SW480 (cell line): ENCODE measurements around the gene DNAJC17.
A peak's percentile ranks its signal among the peaks of the same experiment; 100 is the strongest.

Experiments
- DNase-seq: peaks from one replicate; pipeline ENCODE4 v3.0.0-alpha.2; 2016; ENCODE audit warnings: low spot score

DNAJC17 gene

GRCh38 chr15:40766194-40766815 lies 41.0 kb downstream of the DNAJC17 start:
- no peak for DNase-seq

DNA sequence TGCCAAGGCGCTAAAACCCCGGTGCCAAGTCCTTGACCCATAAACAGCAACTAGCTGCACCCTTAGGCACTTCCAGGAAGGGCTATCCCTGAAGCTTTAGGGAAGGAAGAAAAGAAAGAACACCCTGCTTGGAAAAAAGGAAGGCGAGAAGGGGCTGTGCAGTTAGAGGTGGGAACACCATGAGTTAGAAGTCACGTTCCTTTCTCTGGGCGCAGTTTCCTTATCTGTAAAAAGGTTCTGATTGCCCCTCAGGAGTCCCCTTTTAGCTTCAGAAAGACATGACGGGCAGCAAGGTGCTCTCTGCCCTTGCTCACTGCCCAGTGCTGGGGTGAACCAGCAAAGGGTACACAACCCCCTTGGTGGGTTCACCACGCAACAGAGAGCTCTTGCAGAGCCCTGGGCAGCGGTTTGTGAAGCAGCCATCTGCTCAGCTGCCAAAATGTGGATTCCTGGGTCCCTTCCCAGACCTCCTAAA lies 42.6 kb downstream of the DNAJC17 start:
- DNase-seq = no peak

DNA sequence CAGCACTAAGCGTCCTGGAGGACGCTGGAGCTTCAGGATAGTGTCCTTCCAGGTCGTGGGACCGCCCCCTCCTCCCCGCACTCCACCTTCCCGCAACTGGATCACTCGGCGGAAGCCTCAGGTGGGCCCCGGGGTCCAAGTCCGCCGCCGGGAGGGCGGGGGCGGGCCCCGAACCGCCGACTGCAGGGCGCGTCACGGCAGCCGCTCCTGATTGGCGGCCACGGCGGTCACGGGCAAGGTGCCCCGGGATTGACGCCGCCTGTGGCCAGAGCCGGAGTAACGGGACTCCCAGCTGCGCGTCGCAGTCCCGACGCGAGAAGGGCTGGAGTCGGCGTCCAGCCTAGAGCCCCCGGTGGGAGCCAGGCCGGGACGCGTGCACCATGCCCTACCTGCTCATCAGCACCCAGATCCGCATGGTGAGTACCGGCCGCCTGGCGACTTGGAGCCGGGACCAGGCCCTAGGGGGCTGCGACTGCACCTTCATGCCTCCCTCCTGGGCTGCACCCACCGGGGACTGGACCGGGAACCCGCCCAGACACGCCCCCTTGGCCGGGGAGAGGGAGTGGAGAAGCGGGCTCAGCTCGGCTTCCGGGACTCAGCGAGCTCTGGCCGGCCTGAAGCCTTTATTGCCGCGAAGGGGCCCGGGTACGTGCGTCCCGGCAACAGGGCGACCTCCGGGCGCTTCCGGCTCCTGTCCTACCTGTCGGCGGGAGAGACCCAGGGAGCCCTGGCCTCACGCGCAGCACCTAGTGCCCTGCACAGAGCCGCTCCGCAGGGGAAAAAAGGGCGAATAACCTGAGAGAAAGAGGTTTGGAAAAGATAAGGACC lies 43.3 kb downstream of the DNAJC17 start, which contains the start of gene GCHFR:
Gene GCHFR, plus strand, starts transcription at position 268 of the 828 bp plus-strand sequence. Its CDS starts 113 bp downstream, at position 381.
- peak; percentile 76 for DNase-seq

- DNase-seq = peak; percentile 87
Measured at GRCh38 chr15:40762919-40763800, 44.1 kb downstream of the DNAJC17 start.

- no peak for DNase-seq
Measured at GRCh38 chr15:40759961-40760360, 47.3 kb downstream of the DNAJC17 start.

GRCh38 chr15:40756938-40757337 lies 50.3 kb downstream of the DNAJC17 start:
- DNase-seq = no peak

DNA sequence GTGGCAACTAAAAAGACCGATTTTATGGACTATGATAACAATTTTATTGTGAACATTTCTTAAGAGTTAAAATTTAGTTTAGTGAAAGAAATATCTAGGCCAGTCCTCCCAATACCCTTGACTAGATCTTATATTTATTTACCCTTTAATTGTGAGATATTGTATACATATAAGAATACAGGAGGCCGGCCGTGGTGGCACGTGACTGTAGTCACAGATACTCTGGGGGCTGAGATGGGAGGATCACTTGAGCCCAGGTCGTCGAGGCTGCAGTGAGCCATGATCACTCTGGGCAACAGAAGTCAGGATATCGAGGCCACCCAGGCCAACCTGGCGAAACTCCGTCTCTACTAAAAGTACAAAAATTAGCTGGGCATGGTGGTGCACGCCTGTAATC lies 51.5 kb downstream of the DNAJC17 start:
- DNase-seq = no peak

GRCh38 chr15:40754883-40755811 lies 52.1 kb downstream of the DNAJC17 start, which contains the start of gene RMDN3:
RMDN3 (minus strand) TSS chr15:40755254; CDS start chr15:40754783, 471 bp downstream.
- DNase-seq = peak; percentile 84

DNA sequence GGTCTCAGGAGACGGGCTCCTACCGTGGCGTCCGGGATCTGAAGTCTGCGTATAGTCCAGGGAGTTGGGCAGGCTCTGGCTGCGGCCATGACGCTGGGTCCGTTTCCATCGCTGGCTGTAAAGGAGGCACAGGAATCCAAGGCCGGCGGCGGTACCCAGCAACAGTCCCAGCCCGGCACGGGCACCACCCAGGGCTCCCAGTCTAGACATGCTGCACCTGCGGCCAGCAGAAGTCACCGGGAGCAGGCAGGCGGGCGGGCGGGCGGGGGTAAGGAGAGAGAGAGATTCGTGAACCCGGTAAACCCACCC lies 52.7 kb downstream of the DNAJC17 start:
- DNase-seq = peak; percentile 19

DNA sequence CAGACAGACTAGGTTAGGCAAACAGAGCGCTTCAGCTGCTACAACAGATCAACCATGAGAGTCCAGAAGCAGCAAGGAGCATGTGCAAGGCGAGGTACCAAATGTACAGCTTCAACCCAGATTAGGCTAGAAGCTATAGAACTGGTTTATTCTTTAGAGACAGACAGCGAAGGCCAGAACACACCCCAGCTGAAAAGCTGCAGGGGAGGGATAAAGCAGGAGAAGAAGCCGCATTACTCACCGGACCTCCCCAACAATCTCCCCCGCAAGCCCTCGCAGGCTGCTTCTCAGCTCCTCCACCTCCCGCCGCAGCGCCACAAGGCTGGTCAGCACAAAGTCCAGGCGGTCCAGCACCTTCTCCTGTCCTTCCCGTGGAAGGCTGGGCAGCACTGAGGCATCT lies 55.5 kb downstream of the DNAJC17 start:
- no peak for DNase-seq

DNA sequence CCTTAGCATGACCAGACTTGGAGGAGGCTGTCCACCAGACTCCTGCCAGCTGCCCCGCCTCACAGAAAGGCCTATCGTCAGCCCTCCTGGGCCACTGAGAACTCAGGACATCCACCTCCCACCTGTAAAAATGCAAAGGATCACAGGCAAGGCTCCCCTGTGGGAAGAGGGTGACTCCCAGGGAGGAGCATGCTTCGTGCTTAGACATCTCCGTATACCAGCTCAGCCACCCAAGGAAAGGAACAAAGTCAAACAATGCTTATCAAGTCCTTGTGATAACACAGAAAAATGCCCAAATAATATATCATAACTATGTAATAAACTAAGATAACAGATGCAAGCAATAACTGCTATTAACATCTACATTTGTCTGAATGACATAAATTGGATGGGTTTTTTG lies 56.4 kb downstream of the DNAJC17 start:
- no peak for DNase-seq

GRCh38 chr15:40749151-40749630 lies 58.1 kb downstream of the DNAJC17 start:
- DNase-seq = no peak

GRCh38 chr15:40747685-40748631 lies 59.3 kb downstream of the DNAJC17 start:
- no peak for DNase-seq

DNA sequence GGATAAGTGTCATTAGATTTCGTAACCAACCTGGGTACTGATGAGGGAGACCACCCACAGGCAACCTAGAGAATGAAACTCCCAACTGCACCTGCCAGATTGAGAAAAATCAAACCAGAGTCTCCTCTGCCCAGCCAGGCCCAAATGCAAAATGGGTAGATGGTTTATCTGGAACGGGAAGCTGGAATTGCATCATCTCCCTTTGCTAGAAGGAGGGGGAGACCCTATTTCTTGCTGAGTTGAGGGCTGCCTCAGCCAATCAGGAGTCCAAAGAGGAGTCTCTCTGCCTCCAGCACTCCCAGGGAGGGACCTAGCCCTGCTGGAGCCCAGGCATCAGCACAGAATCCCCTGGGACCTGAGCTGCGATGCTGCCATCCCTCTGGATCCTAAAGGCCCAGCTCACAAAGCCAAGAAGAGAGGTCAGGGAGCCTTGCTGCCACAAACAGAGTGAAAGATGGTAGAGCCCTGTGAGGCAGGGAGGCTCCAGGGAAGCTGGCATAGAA lies 60.3 kb downstream of the DNAJC17 start:
- no peak for DNase-seq

DNA sequence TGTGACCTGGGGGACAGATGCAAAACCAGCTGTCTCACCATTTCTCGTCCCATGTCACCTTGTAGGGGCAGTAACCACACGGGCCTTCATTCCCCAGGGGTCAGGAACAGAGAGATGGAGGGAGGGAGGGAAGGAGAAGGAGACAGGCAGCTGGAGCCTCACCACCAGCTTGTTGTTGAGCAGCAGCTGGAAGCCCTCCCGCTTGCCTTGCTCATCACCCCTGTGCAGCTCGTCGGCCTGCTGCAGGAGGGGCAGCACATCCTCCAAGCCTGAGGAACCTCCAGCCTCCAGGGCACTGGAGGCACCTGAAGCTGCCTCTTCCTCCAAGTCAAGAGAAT lies 62.5 kb downstream of the DNAJC17 start:
- no peak for DNase-seq

DNA sequence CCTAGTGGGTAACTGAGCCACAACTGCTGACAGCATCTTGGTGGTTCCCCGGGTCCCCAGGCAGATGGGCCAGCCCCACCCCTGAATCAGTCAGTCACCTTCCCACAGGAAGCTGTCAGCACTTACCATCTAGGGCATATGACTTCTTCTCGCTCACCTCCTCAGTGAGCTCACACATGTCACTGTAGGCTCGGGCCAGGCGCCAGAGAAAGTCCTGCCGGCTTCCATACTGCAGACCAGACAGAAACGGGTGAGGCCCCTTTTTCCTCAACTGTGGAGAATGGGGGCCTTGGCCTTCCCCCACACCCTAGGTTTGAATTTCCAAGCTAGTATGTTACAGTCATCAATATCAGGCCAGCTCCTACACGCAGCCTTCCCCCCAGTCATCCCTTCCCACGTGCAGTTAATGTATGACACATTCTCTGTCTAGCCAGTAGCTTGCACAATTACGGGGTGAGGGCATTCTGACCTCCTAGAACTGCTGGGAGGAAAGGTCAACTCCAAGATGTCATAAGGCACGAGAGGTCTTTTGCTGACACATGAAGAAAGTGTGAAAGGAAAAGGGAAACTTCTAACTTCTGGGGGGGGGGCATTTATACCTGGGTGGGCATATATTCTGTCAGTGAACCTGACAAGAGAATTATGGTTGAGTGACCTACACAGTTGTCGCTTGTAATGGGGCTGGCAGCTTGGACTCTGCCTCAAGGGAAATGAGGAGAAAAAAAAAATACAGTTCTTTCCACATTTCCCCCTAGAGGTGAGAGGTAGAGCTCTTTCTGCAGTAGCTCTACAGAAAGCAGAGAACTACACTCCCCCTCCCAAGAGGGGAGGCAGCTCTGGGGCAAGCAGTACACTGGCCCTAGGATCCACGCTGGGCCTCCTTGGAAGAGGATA lies 63.1 kb downstream of the DNAJC17 start:
- DNase-seq = no peak

DNA sequence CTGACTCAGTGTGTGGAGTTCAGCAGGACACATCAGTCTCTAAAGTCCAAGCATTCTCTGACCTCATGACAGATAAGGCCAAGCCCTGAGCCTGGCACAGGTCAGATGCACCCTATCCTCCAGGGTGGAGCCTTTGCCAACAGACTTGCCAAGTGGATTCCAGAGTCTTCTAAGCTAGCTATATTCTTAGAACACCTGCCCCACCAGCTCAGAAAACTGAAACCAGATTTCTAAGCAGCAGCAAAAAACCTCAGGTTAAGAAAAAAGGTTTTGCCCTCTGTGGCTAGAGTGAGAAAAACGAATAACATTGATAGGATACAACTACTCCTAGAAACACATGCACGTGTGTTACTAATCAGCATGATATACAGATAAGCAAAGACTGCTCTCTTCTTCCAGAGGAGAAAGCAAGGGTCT lies 63.8 kb downstream of the DNAJC17 start:
- DNase-seq = no peak

DNA sequence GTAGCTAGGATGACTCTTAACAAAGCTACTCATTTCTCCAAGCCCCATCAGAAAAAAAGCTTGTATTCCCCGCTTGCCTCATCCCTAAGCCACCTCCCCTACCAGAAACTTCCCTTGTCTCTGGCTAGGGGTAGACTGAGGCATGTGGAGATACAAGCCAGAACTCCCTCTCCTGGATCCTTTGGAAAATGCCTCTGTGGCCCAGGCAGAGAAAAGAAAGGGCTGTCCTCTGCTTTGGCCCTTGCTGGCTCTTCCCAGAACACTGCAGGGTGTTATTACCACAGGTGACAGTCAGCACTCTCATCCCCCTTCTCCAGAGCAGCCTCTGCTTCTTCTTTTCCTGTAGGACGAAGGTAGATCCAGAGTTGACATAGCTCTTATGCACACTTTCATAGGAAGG lies 67.4 kb downstream of the DNAJC17 start:
- no peak for DNase-seq

DNA sequence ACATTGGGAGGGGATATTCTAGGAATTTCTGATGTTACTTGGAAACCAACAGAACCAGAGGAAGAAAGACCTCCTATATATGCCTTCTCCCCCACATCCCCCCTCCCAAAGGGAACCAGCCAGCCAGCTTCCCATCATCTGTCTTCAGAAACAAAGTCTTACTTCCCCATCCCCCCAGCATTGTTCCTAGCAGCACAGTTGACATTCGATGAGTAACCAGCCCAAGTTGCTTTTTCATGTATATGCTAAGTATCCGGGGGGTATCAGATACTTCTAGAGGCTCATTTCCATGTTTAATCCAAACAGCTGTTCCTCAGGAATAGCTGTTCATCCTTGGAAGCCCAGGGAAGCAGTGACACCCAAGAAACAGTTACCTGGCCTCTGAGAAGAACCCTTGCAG lies 68.2 kb downstream of the DNAJC17 start:
- DNase-seq = no peak
